Testis (tissue), 2 donors: ENCODE measurements around the gene LRRC36.

ENCODE experiments used
- CTCF ChIP-seq, 3 experiments: fragments of 450-650 bp in 2 of 3; fragments of 200-600 bp in 1 of 3; sonication (generic) in 1 of 3; IDR thresholded peaks; one replicate each; pipeline ENCODE4 v1.5.1; 2016 to 2019; ENCODE audit warnings: antibody characterized with exemption in 3 of 3, mild to moderate bottlenecking in 2 of 3, moderate library complexity in 1 of 3
- POLR2A ChIP-seq: fragments of 450-650 bp; IDR thresholded peaks from one replicate; pipeline ENCODE4 v1.6.1; 2017; ENCODE audit warnings: antibody characterized with exemption, mild to moderate bottlenecking, moderate library complexity

- no peak for TF ChIP-seq CTCF (IDR thresholded peaks at IDR 0.05)
- no peak for TF ChIP-seq POLR2A
Measured at GRCh38 chr16:67326115-67326471, 522 bp upstream of the LRRC36 start.
